B cell (primary cell): Measurements from ENCODE around the gene SRPX2. TPM values are rescaled to one million over a fixed set of nuclear protein-coding genes. Genes with fewer than 3 reads are reported as not detected.

ENCODE experiments used
- ATAC-seq: fragments of 200-7000 bp; cut with Tn5 transposase; one replicate; pipeline ENCODE4 v1.10.0; 2021; ENCODE audit warnings: low read depth, mild to moderate bottlenecking, moderate number of reproducible peaks, moderate library complexity
- CTCF ChIA-PET: fragments of 350-600 bp; sonication (Branson Sonifier 250); formaldehyde crosslinking; loops from one replicate; lab custom pipeline; 2021; ENCODE audit warnings: antibody characterized with exemption, inconsistent platforms; lab: Charles Lee
- POLR2A ChIA-PET: fragments of 350-600 bp; sonication (Branson Sonifier 250); formaldehyde crosslinking; loops from one replicate; lab custom pipeline; 2021; ENCODE audit warnings: antibody characterized with exemption; lab: Charles Lee
- DNase-seq: peaks from one replicate; pipeline ENCODE4 v3.0.0; 2013
- H2AFZ ChIP-seq: 2 replicates; pipeline ENCODE4 v1.6.1; 2012; ENCODE audit warnings: mild to moderate bottlenecking, low read depth, low read length; ENCODE audit not compliant: insufficient read depth, poor library complexity, severe bottlenecking
- H3K27ac ChIP-seq, 2 donors: 1 replicate in 1 of 2; 2 replicates in 1 of 2; pipeline ENCODE4 v1.5.1; 2012 to 2013; ENCODE audit warnings: low read length in 2 of 2, mild to moderate bottlenecking in 2 of 2, moderate library complexity in 1 of 2
- H3K27me3 ChIP-seq, 4 experiments: fragments of 200-600 bp in 1 of 4; sonication (generic) in 1 of 4; replicated peaks in 1 of 4; 1 replicate in 2 of 4; 2 replicates in 2 of 4; pipeline versions ENCODE4 v1.6.1 to v1.7.0; 2013 to 2016; ENCODE audit warnings: low read length in 3 of 4, mild to moderate bottlenecking in 2 of 4, mixed read lengths in 1 of 4, moderate library complexity in 1 of 4; ENCODE audit not compliant: insufficient read depth in 4 of 4, control insufficient read depth in 3 of 4; ENCODE audit errors: control extremely low read depth in 1 of 4
- H3K36me3 ChIP-seq, 2 experiments: replicated peaks in 1 of 2; 1 replicate in 1 of 2; 2 replicates in 1 of 2; pipeline versions ENCODE4 v1.6.1 to v1.7.1; 2013; ENCODE audit warnings: low read length in 1 of 2; ENCODE audit not compliant: insufficient read depth in 2 of 2, control insufficient read depth in 1 of 2; ENCODE audit errors: control extremely low read depth in 1 of 2, extremely low read depth in 1 of 2
- H3K4me1 ChIP-seq, 2 donors: fragments of 200-600 bp in 1 of 2; sonication (generic) in 1 of 2; 1 replicate in 1 of 2; 2 replicates in 1 of 2; pipeline versions ENCODE4 v1.5.1 to v1.6.1; 2013 to 2017; ENCODE audit warnings: low read length in 2 of 2; ENCODE audit not compliant: control insufficient read depth in 2 of 2, insufficient read depth in 2 of 2
- H3K4me2 ChIP-seq: replicated peaks from 2 replicates; pipeline ENCODE3; 2012; ENCODE audit warnings: mild to moderate bottlenecking, low read depth, low read length; ENCODE audit not compliant: poor library complexity, severe bottlenecking
- H3K4me3 ChIP-seq, 5 experiments: fragments of 200-600 bp in 1 of 5; sonication (generic) in 1 of 5; 1 replicate in 3 of 5; 2 replicates in 2 of 5; pipeline versions ENCODE4 v1.5.1 to v1.7.0; 2011 to 2016; ENCODE audit warnings: low read length in 4 of 5, mild to moderate bottlenecking in 4 of 5, low read depth in 2 of 5, control low read depth in 1 of 5, moderate library complexity in 1 of 5; ENCODE audit not compliant: insufficient read depth in 1 of 5; ENCODE audit errors: control extremely low read depth in 1 of 5, extremely low read depth in 1 of 5
- H3K79me2 ChIP-seq: fragments of 200-600 bp; sonication (generic); one replicate; pipeline ENCODE4 v1.6.0; 2016; ENCODE audit warnings: low read length; ENCODE audit not compliant: control insufficient read depth, insufficient read depth
- H3K9ac ChIP-seq: fragments of 200-600 bp; sonication (generic); 2 replicates; pipeline ENCODE4 v1.6.1; 2017; ENCODE audit warnings: mild to moderate bottlenecking, low read length, moderate library complexity
- H3K9me3 ChIP-seq, 3 donors: one replicate each; pipeline versions ENCODE4 v1.6.1 to v1.7.1; 2013; ENCODE audit warnings: low read length in 2 of 3; ENCODE audit not compliant: control insufficient read depth in 2 of 3, insufficient read depth in 1 of 3; ENCODE audit errors: control extremely low read depth in 1 of 3
- H4K20me1 ChIP-seq: 2 replicates; pipeline ENCODE4 v1.6.0; 2012; ENCODE audit warnings: mild to moderate bottlenecking, low read length; ENCODE audit not compliant: insufficient read depth, control insufficient read depth, poor library complexity, severe bottlenecking
- H3K27ac Mint-ChIP-seq: one replicate; pipeline ENCODE4 v1.8.0; 2021; ENCODE audit warnings: mixed read lengths
- H3K27me3 Mint-ChIP-seq: one replicate; pipeline ENCODE4 v1.8.0; 2021; ENCODE audit warnings: mixed read lengths
- H3K4me1 Mint-ChIP-seq: one replicate; pipeline ENCODE4 v1.8.0; 2021; ENCODE audit warnings: mixed read lengths
- H3K4me3 Mint-ChIP-seq: one replicate; pipeline ENCODE4 v1.8.0; 2021; ENCODE audit warnings: mixed read lengths
- H3K9me3 Mint-ChIP-seq: one replicate; pipeline ENCODE4 v1.8.0; 2022; ENCODE audit warnings: mixed read lengths; ENCODE audit not compliant: insufficient read depth
- EZH2 ChIP-seq: IDR thresholded peaks from 2 replicates; pipeline ENCODE4 v1.6.1; 2012; ENCODE audit warnings: borderline replicate concordance, low read depth, mild to moderate bottlenecking, moderate library complexity, low read length; ENCODE audit not compliant: insufficient read depth, poor library complexity, severe bottlenecking
- WGBS: methylation state at CpG from one replicate; pipeline ENCODE4 v1.1.5; 2013; ENCODE audit warnings: missing lambda C conversion rate; ENCODE audit not compliant: insufficient coverage; 5-methylcytosine and 5-hydroxymethylcytosine counted together
- intact Hi-C: fragments of 100-400 bp; cut with micrococcal nuclease; formaldehyde crosslinking; loops from one replicate; pipeline ENCODE4 v1.10.0; 2022
- polyA plus RNA-seq: library from polyadenylated mRNA; depleted of rRNA; stranded (reverse); fragments of >200 nt; gene quantifications from 2 replicates; pipeline ENCODE4 v1.2.3, GENCODE V29; 2012
- total RNA-seq, 2 donors: library from RNA; stranded (reverse); fragments of 120-200 nt in 1 of 2; gene quantifications; 1 replicate in 1 of 2; 2 replicates in 1 of 2; pipeline versions ENCODE4 v1.2.3 to v1.2.4, GENCODE V29; 2013 to 2022
- TF ChIP-seq, protein P1 (sequence below): fragments of 200-600 bp; IDR thresholded peaks from one replicate; pipeline ENCODE4 v1.8.0; 2022; ENCODE audit warnings: antibody characterized with exemption, mild to moderate bottlenecking

Gene SRPX2
- total and polyA plus RNA-seq, 2 donors (not counting 1 experiment from before 2014, with no cell fraction given), result not detected

DNA sequence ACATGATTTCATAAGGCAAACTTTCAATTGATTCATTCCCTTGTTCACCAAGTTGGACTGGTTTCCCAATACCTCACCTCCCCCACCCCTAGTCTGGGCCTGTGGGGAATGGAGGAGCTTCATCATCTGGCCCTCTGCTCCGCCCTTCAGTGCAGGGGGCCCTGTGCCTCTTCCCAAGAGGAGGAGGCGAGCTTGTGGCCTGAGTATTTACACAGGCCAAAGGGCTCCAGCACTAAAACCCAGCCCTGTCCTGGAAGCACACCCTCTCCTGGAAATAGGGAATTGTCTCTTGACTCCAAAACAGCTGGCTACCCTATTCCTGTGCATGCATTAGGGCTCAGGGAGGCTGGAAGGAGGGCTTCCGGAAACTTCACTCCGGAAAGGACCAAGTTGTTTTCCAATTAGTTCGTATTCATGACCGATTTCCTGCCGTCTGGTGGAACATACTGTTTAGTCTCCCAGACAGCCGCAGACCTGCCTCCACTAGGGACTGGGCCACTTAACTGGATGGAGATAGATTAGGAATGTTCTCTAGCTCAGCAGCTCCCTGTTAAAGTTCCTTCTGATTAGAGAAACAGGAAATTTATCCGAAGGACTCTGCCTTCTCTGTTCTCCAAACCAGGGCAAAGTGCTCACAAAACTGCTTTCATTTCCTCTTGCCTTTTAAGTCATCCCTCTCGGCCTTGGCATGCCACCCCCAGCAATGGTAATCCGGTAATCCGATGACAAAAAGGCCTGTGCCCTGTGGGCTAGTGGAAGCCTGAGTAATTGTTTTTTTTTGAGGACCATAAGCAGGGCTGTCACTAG, 5.8 kb downstream of the SRPX2 start:
- H3K4me3 Mint-ChIP-seq, result no peak overlapping the region
- H3K4me2 ChIP-seq, result no peak overlapping the region
- intact Hi-C loops, result no loop called here
- no peak overlapping the region for H3K4me3 ChIP-seq
- H3K9me3 ChIP-seq, result no peaks in the 10 kb centered on the region
- no peak overlapping the region for H3K27ac Mint-ChIP-seq
- WGBS, result 90% methylated on average over 4 of the region's 12 CpGs
- H3K79me2 ChIP-seq, result no peaks in the 10 kb centered on the region
- no peaks in the 10 kb centered on the region for H4K20me1 ChIP-seq
- no peak overlapping the region for H3K27ac ChIP-seq
- DNase-seq (no peak), ATAC-seq (no peak)
- CTCF ChIA-PET, result no interaction called here
- no peaks in the 10 kb centered on the region for H3K4me1 ChIP-seq
- no peaks in the 10 kb centered on the region for H3K4me1 Mint-ChIP-seq
- TF ChIP-seq EZH2, result no peak
- TF ChIP-seq, protein P1, sequence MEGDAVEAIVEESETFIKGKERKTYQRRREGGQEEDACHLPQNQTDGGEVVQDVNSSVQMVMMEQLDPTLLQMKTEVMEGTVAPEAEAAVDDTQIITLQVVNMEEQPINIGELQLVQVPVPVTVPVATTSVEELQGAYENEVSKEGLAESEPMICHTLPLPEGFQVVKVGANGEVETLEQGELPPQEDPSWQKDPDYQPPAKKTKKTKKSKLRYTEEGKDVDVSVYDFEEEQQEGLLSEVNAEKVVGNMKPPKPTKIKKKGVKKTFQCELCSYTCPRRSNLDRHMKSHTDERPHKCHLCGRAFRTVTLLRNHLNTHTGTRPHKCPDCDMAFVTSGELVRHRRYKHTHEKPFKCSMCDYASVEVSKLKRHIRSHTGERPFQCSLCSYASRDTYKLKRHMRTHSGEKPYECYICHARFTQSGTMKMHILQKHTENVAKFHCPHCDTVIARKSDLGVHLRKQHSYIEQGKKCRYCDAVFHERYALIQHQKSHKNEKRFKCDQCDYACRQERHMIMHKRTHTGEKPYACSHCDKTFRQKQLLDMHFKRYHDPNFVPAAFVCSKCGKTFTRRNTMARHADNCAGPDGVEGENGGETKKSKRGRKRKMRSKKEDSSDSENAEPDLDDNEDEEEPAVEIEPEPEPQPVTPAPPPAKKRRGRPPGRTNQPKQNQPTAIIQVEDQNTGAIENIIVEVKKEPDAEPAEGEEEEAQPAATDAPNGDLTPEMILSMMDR, result no peak
- H2AFZ ChIP-seq, result no peak overlapping the region
- no peak overlapping the region for H3K9ac ChIP-seq
- H3K27me3 Mint-ChIP-seq, result peaks cover 10% of the 10 kb centered on the region
- H3K27me3 ChIP-seq, result no peaks in the 10 kb centered on the region
- H3K9me3 Mint-ChIP-seq, result no peaks in the 10 kb centered on the region
- H3K36me3 ChIP-seq, result no peaks in the 10 kb centered on the region
- POLR2A ChIA-PET, result no interaction called here

DNA sequence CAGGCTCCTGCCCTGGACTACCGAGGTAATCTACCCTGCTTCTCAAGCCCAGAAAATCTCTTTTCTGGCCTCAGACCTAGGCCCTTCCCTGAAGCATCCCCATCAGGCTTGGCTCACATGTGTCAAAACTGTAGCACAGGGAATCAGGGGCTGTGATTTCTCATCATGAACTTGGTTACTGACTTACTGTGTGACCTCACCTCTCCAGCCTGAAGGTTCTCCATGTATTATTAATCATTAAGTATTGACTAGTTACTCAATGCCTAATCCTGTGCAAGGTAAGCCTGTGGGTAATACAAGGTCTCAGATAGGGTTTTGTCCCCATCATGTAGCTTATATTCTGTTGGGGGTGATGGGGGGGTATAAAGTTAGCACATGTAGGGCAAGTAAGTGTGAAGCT, 6.8 kb downstream of the SRPX2 start:
- POLR2A ChIA-PET, result no interaction called here
- H3K9me3 Mint-ChIP-seq, result no peaks in the 10 kb centered on the region
- H3K27me3 Mint-ChIP-seq, result peaks cover 6% of the 10 kb centered on the region
- H3K36me3 ChIP-seq, result no peaks in the 10 kb centered on the region
- H4K20me1 ChIP-seq, result no peaks in the 10 kb centered on the region
- intact Hi-C loops, result no loop called here
- no peak overlapping the region for H3K4me3 Mint-ChIP-seq
- H3K27ac ChIP-seq, result no peak overlapping the region
- H3K4me2 ChIP-seq, result no peak overlapping the region
- no peak overlapping the region for H3K9ac ChIP-seq
- no peaks in the 10 kb centered on the region for H3K27me3 ChIP-seq
- no peaks in the 10 kb centered on the region for H3K9me3 ChIP-seq
- H3K4me1 ChIP-seq, result no peaks in the 10 kb centered on the region
- ATAC-seq, result no peak
- TF ChIP-seq, protein P1, result no peak
- no peak for TF ChIP-seq EZH2
- no peaks in the 10 kb centered on the region for H3K79me2 ChIP-seq
- no peak for DNase-seq
- H3K4me3 ChIP-seq, result no peak overlapping the region
- no CpG with 5 or more reads among the region's 1 CpG for WGBS
- H3K4me1 Mint-ChIP-seq, result no peaks in the 10 kb centered on the region
- no peak overlapping the region for H2AFZ ChIP-seq
- CTCF ChIA-PET, result no interaction called here
- H3K27ac Mint-ChIP-seq, result no peak overlapping the region
